CD14-positive monocyte (primary cell): ENCODE data around the gene FRAS1. TPM values are rescaled to one million over a fixed set of nuclear protein-coding genes. Genes with fewer than 3 reads are reported as not detected.

Experiments
- DNase-seq, 3 donors: peaks; one replicate each; pipeline ENCODE4 v3.0.0-alpha.2; 2011 to 2022
- H2AFZ ChIP-seq: 2 replicates; pipeline ENCODE4 v1.6.0; 2012; ENCODE audit warnings: mild to moderate bottlenecking, low read depth, low read length, inconsistent platforms; ENCODE audit not compliant: insufficient read depth, poor library complexity, severe bottlenecking
- H3K27ac ChIP-seq, 2 donors: 1 replicate in 1 of 2; 2 replicates in 1 of 2; pipeline ENCODE4 v1.5.1; 2012 to 2013; ENCODE audit warnings: low read length in 2 of 2, control low read depth in 1 of 2, inconsistent platforms in 1 of 2, low read depth in 1 of 2, mild to moderate bottlenecking in 1 of 2
- H3K27me3 ChIP-seq, 2 donors: one replicate each; pipeline versions ENCODE4 v1.6.0 to v1.6.1; 2011 to 2013; ENCODE audit warnings: low read length in 2 of 2; ENCODE audit not compliant: control insufficient read depth in 2 of 2, insufficient read depth in 2 of 2
- H3K36me3 ChIP-seq, 2 donors: replicated peaks in 1 of 2; 1 replicate in 1 of 2; 2 replicates in 1 of 2; pipeline versions ENCODE4 v1.5.1 to v1.6.1; 2012 to 2013; ENCODE audit warnings: low read length in 2 of 2, control low read depth in 1 of 2, inconsistent platforms in 1 of 2, mild to moderate bottlenecking in 1 of 2; ENCODE audit not compliant: insufficient read depth in 2 of 2, control insufficient read depth in 1 of 2
- H3K4me1 ChIP-seq, 2 donors: 1 replicate in 1 of 2; 2 replicates in 1 of 2; pipeline versions ENCODE4 v1.5.1 to v1.6.1; 2012 to 2013; ENCODE audit warnings: low read length in 2 of 2, control low read depth in 1 of 2, inconsistent platforms in 1 of 2, mild to moderate bottlenecking in 1 of 2, moderate library complexity in 1 of 2; ENCODE audit not compliant: insufficient read depth in 2 of 2, control insufficient read depth in 1 of 2
- H3K4me2 ChIP-seq: replicated peaks from 2 replicates; pipeline ENCODE3; 2012; ENCODE audit warnings: low read length, moderate library complexity, mild to moderate bottlenecking; ENCODE audit not compliant: poor library complexity, severe bottlenecking; ENCODE audit errors: extremely low read depth
- H3K4me3 ChIP-seq, 3 experiments: fragments of 200-600 bp in 1 of 3; sonication (generic) in 1 of 3; replicated peaks in 1 of 3; 1 replicate in 2 of 3; 2 replicates in 1 of 3; pipeline ENCODE4 v1.5.1; 2011 to 2013; ENCODE audit warnings: low read length in 3 of 3, mild to moderate bottlenecking in 3 of 3, control low read depth in 2 of 3, low read depth in 2 of 3, inconsistent platforms in 1 of 3, moderate library complexity in 1 of 3
- H3K79me2 ChIP-seq: 2 replicates; pipeline ENCODE4 v1.6.0; 2012; ENCODE audit warnings: mild to moderate bottlenecking, control low read depth, inconsistent platforms, low read length, moderate library complexity; ENCODE audit not compliant: insufficient read depth
- H3K9ac ChIP-seq: 2 replicates; pipeline ENCODE4 v1.6.0; 2017; ENCODE audit warnings: low read length, mild to moderate bottlenecking; ENCODE audit not compliant: insufficient read depth, poor library complexity, severe bottlenecking
- H3K9me3 ChIP-seq, 2 donors: replicated peaks in 1 of 2; 1 replicate in 1 of 2; 2 replicates in 1 of 2; pipeline versions ENCODE4 v1.5.1 to v1.6.1; 2012 to 2013; ENCODE audit warnings: low read length in 2 of 2, control low read depth in 1 of 2; ENCODE audit not compliant: control insufficient read depth in 1 of 2, insufficient read depth in 1 of 2
- H4K20me1 ChIP-seq: 2 replicates; pipeline ENCODE4 v1.6.0; 2012; ENCODE audit warnings: mild to moderate bottlenecking, low read length, control low read depth, moderate library complexity; ENCODE audit not compliant: insufficient read depth
- H3K27ac Mint-ChIP-seq, 7 donors: one replicate each; pipeline ENCODE4 v1.8.0; 2020; ENCODE audit warnings: mild to moderate bottlenecking in 7 of 7, mixed read lengths in 7 of 7, moderate library complexity in 6 of 7, inconsistent platforms in 2 of 7
- H3K27me3 Mint-ChIP-seq, 3 donors: one replicate each; pipeline ENCODE4 v1.8.0; 2021 to 2022; ENCODE audit warnings: low read depth in 3 of 3, mild to moderate bottlenecking in 3 of 3, mixed read lengths in 3 of 3, moderate library complexity in 3 of 3, inconsistent platforms in 1 of 3
- H3K36me3 Mint-ChIP-seq, 2 donors: one replicate each; pipeline ENCODE4 v1.8.0; 2020; ENCODE audit warnings: mixed read lengths in 2 of 2, inconsistent platforms in 1 of 2, mild to moderate bottlenecking in 1 of 2
- H3K4me1 Mint-ChIP-seq: one replicate; pipeline ENCODE4 v1.8.0; 2020; ENCODE audit warnings: mild to moderate bottlenecking, mixed read lengths
- H3K4me3 Mint-ChIP-seq, 2 donors: one replicate each; pipeline ENCODE4 v1.8.0; 2020; ENCODE audit warnings: mild to moderate bottlenecking in 2 of 2, mixed read lengths in 2 of 2, moderate library complexity in 1 of 2
- H3K9me3 Mint-ChIP-seq, 7 donors: one replicate each; pipeline ENCODE4 v1.8.0; 2020 to 2022; ENCODE audit warnings: mixed read lengths in 7 of 7, mild to moderate bottlenecking in 6 of 7, moderate library complexity in 6 of 7, inconsistent platforms in 2 of 7
- WGBS: methylation state at CpG from one replicate; pipeline ENCODE4 v1.1.5; 2013; ENCODE audit warnings: missing lambda C conversion rate; ENCODE audit not compliant: insufficient coverage; 5-methylcytosine and 5-hydroxymethylcytosine counted together
- intact Hi-C, 2 donors: fragments of 100-400 bp; cut with micrococcal nuclease; formaldehyde crosslinking; loops; one replicate each; pipeline versions ENCODE4 v1.15.0 to v1.15.1; 2023
- polyA plus RNA-seq, 3 donors: library from polyadenylated mRNA; depleted of rRNA in 1 of 3; unstranded in 2 of 3; stranded (reverse) in 1 of 3; fragments of 300-500 nt in 2 of 3; fragments of >200 nt in 1 of 3; fragmentation: Illumina TruSeq in 2 of 3; gene quantifications; 1 replicate in 2 of 3; 2 replicates in 1 of 3; pipeline ENCODE4 v1.2.3, GENCODE V29; 2012 to 2021
- TF ChIP-seq, protein P1 (sequence below): fragments of 200-600 bp; IDR thresholded peaks from one replicate; pipeline ENCODE4 v1.8.0; 2022; ENCODE audit warnings: antibody characterized with exemption, mild to moderate bottlenecking

FRAS1 gene
- polyA plus RNA-seq, 3 donors: not detected

DNA sequence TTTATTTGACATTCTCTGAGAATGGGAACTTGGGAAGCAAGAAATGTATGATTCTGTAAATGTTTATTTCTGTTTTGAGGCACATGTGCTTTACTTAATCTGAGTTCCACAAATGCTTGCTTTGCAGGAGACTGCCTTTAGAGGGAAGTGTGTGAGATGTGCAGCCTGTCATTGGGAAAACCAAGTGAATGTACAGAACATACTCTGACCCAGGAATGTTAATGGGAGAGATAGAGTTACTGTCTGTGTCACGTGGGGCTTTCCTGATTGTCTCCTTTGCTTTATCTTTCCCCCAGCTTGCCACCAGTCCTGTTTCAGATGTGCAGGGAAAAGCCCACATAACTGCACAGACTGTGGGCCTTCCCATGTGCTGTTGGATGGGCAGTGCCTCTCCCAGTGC is 275.9 kb downstream of the FRAS1 start:
- Histone ChIP-seq H3K27ac (no peak overlapping the region), H3K9ac (no peak overlapping the region), H3K27me3 (no peaks in the 10 kb centered on the region), H3K4me2 (no peak overlapping the region), H3K4me3 (no peak overlapping the region), H4K20me1 (no peaks in the 10 kb centered on the region), H3K36me3 (no peaks in the 10 kb centered on the region), H2AFZ (no peak overlapping the region), H3K4me1 (no peaks in the 10 kb centered on the region), H3K79me2 (no peaks in the 10 kb centered on the region), H3K9me3 (no peaks in the 10 kb centered on the region)
- H3K27ac Mint-ChIP-seq: no peak overlapping the region
- intact Hi-C loops: no loop called here
- 80% methylated on average over 1 of the region's 1 CpG for WGBS
- H3K27me3 Mint-ChIP-seq: peaks cover 0 to 6% (median 0%) of the 10 kb centered on the region in 3 donors
- TF ChIP-seq, protein P1, sequence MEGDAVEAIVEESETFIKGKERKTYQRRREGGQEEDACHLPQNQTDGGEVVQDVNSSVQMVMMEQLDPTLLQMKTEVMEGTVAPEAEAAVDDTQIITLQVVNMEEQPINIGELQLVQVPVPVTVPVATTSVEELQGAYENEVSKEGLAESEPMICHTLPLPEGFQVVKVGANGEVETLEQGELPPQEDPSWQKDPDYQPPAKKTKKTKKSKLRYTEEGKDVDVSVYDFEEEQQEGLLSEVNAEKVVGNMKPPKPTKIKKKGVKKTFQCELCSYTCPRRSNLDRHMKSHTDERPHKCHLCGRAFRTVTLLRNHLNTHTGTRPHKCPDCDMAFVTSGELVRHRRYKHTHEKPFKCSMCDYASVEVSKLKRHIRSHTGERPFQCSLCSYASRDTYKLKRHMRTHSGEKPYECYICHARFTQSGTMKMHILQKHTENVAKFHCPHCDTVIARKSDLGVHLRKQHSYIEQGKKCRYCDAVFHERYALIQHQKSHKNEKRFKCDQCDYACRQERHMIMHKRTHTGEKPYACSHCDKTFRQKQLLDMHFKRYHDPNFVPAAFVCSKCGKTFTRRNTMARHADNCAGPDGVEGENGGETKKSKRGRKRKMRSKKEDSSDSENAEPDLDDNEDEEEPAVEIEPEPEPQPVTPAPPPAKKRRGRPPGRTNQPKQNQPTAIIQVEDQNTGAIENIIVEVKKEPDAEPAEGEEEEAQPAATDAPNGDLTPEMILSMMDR: no peak
- peaks cover 0 to 14% (median 2%) of the 10 kb centered on the region in 7 donors for H3K9me3 Mint-ChIP-seq
- H3K36me3 Mint-ChIP-seq: no peaks in the 10 kb centered on the region
- no peak overlapping the region for H3K4me3 Mint-ChIP-seq
- DNase-seq: no peak
- no peaks in the 10 kb centered on the region for H3K4me1 Mint-ChIP-seq

DNA sequence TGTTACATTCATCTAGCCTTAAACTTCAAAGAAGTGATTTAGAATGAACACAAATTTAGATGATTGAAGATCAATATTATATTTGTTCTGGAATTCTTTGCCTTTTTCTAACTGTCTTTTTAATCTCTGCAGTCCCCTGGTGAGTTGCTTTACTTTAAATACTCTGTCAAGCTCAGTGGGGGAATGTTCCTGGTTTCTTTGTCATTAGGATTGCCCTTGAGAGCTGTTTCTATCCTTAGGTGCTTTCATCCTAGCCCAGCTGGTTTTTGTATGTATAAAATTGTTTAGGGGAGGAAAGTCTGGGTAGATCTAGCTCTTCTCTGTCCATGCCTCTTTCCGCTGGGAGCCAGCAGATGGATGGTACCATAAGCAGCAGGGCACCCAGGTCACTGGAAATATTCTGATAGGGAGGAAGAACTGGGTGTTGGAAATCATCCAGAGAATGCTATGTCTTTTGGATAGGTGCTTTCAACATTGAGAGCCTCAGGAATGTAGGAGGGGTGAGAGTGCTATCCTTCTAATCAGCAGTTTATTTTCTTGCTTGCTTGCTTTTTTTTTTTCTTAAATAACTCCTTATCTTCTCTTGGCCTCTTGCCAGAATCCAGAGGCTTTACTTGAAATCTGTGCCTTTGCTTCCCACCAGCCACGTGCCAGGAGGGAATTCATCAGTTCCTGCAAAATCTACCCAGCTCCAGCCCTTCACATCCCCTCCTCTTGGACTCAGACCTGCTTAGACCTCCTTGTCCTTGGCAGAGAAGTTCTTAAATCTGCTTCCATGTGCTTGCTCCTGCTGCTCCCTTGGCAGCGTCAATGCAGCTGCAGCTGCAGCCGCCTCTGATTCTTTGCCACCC is 279.2 kb downstream of the FRAS1 start:
- WGBS: 77% methylated on average over 2 of the region's 4 CpGs
- Mint-ChIP-seq H3K4me3 (no peak overlapping the region), H3K4me1 (no peaks in the 10 kb centered on the region), H3K36me3 (no peaks in the 10 kb centered on the region), H3K27me3 (peaks cover 0 to 6% (median 2%) of the 10 kb centered on the region in 3 donors), H3K27ac (no peak overlapping the region), H3K9me3 (peaks cover 0 to 13% (median 2%) of the 10 kb centered on the region in 7 donors)
- H3K36me3 ChIP-seq: no peaks in the 10 kb centered on the region
- TF ChIP-seq, protein P1: no peak
- no peaks in the 10 kb centered on the region for H3K4me1 ChIP-seq
- H4K20me1 ChIP-seq: no peaks in the 10 kb centered on the region
- H3K27me3 ChIP-seq: no peaks in the 10 kb centered on the region
- intact Hi-C loops: no loop called here
- no peaks in the 10 kb centered on the region for H3K9me3 ChIP-seq
- no peak overlapping the region for H3K27ac ChIP-seq
- no peak overlapping the region for H2AFZ ChIP-seq
- no peaks in the 10 kb centered on the region for H3K79me2 ChIP-seq
- H3K4me2 ChIP-seq: no peak overlapping the region
- H3K4me3 ChIP-seq: no peak overlapping the region
- no peak for DNase-seq
- H3K9ac ChIP-seq: no peak overlapping the region
